Suprapubic skin (tissue), 4 donors: ENCODE results near the gene VPS50.

Experiments used
- POLR2A ChIP-seq, 2 donors: fragments of 450-650 bp; IDR thresholded peaks; one replicate each; pipeline ENCODE4 v1.6.1; 2017; ENCODE audit warnings: antibody characterized with exemption in 2 of 2, mild to moderate bottlenecking in 2 of 2, moderate library complexity in 2 of 2
- POLR2AphosphoS5 ChIP-seq, 3 donors: sonication (generic); formaldehyde crosslinking; IDR thresholded peaks; one replicate each; pipeline ENCODE4 v1.6.1; 2017; ENCODE audit warnings: antibody characterized with exemption in 3 of 3
- TF ChIP-seq, protein P1 (sequence below), 2 donors: fragments of 200-600 bp in 1 of 2; fragments of 450-650 bp in 1 of 2; sonication (generic) in 1 of 2; IDR thresholded peaks; one replicate each; pipeline ENCODE4 v1.5.1; 2016 to 2019; ENCODE audit warnings: antibody characterized with exemption in 2 of 2, mild to moderate bottlenecking in 1 of 2, moderate library complexity in 1 of 2

GRCh38 chr7:93211228-93211818 lies 20.8 kb upstream of the VPS50 start:
- TF ChIP-seq, protein P1, sequence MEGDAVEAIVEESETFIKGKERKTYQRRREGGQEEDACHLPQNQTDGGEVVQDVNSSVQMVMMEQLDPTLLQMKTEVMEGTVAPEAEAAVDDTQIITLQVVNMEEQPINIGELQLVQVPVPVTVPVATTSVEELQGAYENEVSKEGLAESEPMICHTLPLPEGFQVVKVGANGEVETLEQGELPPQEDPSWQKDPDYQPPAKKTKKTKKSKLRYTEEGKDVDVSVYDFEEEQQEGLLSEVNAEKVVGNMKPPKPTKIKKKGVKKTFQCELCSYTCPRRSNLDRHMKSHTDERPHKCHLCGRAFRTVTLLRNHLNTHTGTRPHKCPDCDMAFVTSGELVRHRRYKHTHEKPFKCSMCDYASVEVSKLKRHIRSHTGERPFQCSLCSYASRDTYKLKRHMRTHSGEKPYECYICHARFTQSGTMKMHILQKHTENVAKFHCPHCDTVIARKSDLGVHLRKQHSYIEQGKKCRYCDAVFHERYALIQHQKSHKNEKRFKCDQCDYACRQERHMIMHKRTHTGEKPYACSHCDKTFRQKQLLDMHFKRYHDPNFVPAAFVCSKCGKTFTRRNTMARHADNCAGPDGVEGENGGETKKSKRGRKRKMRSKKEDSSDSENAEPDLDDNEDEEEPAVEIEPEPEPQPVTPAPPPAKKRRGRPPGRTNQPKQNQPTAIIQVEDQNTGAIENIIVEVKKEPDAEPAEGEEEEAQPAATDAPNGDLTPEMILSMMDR (IDR thresholded peaks at IDR 0.05), result no peak
- TF ChIP-seq POLR2A (IDR thresholded peaks at IDR 0.05) (no peak), POLR2AphosphoS5 (IDR thresholded peaks at IDR 0.05) (no peak)
